ENCODE results near the gene SNURF.

SNURF gene

DNA sequence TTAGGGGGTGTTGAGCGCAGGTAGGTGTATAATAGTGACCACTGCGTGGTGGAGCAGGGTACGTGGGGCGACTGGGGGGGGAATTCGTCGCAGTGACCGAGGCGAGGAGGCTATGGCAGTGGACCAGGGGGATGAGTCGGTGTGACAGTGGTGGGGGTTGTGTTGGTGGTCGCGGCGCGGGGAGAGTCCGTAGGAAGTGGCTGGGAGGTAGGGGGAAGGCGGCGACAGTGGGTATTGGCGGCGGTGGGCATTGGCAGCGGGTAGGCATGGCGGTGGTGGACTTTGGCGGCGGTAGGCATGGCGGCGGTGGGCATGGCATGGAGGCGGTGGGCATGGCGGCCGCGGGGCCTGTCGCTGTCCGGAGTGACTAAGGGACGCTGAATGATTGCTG is 739 bp downstream of the SNURF start:
- peak overlapping the region; percentile 96 for H3K4me3 ChIP-seq (ENCODE audit: low read depth, low read length)
- DNase-seq (ENCODE audit: low read depth), result no peak
- TF ChIP-seq, protein P1, sequence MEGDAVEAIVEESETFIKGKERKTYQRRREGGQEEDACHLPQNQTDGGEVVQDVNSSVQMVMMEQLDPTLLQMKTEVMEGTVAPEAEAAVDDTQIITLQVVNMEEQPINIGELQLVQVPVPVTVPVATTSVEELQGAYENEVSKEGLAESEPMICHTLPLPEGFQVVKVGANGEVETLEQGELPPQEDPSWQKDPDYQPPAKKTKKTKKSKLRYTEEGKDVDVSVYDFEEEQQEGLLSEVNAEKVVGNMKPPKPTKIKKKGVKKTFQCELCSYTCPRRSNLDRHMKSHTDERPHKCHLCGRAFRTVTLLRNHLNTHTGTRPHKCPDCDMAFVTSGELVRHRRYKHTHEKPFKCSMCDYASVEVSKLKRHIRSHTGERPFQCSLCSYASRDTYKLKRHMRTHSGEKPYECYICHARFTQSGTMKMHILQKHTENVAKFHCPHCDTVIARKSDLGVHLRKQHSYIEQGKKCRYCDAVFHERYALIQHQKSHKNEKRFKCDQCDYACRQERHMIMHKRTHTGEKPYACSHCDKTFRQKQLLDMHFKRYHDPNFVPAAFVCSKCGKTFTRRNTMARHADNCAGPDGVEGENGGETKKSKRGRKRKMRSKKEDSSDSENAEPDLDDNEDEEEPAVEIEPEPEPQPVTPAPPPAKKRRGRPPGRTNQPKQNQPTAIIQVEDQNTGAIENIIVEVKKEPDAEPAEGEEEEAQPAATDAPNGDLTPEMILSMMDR (IDR thresholded peaks at IDR 0.05; ENCODE audit: control insufficient read depth, extremely low read depth, insufficient read depth), result no peak

DNA sequence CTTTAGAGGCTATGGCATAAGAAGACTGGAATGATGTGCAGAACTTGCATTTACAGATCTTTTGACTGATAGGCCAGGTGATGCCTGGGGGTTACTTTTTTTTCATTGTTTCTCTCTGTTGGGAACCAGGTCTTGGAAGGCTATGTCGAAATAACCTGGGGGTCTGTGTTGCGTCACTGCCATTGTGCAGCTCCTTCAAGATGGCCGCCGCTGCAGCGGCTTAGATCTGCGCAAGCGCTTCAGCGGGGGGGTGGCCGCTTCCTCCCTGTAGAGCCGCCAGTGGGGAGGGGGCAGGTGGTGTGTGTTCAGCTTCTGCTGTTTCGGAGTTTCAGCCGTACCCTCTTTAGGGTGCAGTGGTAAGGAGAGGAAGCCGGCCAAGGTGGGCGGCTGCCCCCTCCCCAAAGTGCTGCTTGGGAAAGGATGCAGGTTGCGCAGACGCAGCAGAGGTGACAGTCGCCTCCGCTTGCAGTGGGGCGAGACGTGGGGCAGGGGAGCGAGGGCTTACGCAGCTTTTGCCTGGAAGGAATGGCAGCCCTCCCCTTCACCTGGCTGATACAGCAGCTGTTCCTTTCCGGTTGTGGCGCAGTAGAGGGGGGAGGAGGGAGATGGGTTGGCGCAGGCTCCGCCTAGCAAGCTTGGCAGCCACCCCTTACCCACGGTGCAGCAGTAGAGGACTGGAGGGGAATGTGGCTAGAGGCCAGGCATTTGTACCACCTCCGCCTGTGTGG is 1.5 kb downstream of the SNURF start:
- TF ChIP-seq, protein P1 (IDR thresholded peaks at IDR 0.05; ENCODE audit: control insufficient read depth, extremely low read depth, insufficient read depth), result no peak
- peak; percentile 52 for DNase-seq (ENCODE audit: low read depth)
- peak overlapping the region; percentile 96 for H3K4me3 ChIP-seq (ENCODE audit: low read depth, low read length)

DNA sequence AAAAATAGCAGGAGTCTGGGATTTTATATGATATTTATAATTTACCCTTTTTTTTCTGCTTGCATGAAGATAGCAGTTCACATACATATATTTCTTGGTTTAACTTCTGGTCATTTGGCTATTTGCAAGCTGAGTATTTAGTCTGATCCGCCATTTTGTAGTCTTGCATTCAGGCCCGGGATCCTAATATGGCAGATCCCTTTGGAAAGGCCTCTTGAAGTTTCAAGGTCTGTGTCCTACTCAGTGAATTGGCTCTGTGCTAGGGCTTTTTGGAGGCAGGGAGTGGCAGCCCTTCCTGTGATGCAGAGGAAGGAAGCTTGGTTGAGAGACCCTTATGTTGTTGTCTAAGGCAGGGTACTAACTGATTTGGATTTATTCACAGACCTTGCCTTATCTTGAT is 2.9 kb downstream of the SNURF start:
- no peak for DNase-seq (ENCODE audit: low read depth)
- TF ChIP-seq, protein P1 (IDR thresholded peaks at IDR 0.05; ENCODE audit: control insufficient read depth, extremely low read depth, insufficient read depth), result no peak
- H3K4me3 ChIP-seq (ENCODE audit: low read depth, low read length), result peak overlapping the region; percentile 96

DNA sequence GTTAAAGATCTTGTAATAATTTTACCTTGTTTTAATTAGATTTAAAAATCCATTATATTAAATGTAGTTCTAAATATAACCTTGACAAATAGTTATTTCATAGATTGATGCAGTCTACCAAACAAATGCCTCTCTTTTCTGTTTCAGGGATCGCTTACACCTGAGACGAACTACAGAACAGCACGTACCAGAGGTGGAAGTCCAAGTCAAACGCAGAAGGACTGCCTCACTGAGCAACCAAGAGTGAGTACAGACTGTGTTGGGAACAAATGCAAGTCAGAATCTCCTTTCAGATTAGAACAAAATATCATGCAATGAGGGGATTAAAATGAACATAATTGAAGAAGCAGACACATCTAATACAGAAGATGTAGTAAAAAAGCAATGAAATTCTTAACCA is 7.2 kb downstream of the SNURF start:
- H3K4me3 ChIP-seq (ENCODE audit: low read depth, low read length), result no peak overlapping the region; the same call in 1 of the 2 replicates
- TF ChIP-seq, protein P1 (IDR thresholded peaks at IDR 0.05; ENCODE audit: control insufficient read depth, extremely low read depth, insufficient read depth), result no peak
- DNase-seq (ENCODE audit: low read depth), result no peak

DNA sequence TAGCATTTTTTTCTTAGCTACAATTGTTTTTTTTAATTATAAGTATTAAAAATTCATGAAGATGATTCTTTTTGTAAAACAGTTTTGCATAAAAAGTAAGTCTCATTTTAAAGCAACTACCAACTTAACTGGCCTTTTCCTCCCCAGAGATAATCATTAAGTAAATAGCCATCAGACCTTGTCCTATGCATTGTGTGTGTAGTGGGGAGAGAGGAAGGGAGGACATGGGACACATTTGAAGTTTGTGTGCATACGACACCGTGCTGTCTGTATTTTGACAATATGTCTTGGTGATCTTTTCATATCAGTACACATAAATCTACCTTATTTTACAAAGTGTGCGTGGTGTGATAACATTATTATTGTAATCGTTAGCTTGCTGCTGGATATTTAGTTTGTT is 8.1 kb downstream of the SNURF start:
- H3K4me3 ChIP-seq (ENCODE audit: low read depth, low read length), result no peak overlapping the region
- TF ChIP-seq, protein P1 (IDR thresholded peaks at IDR 0.05; ENCODE audit: control insufficient read depth, extremely low read depth, insufficient read depth), result no peak

DNA sequence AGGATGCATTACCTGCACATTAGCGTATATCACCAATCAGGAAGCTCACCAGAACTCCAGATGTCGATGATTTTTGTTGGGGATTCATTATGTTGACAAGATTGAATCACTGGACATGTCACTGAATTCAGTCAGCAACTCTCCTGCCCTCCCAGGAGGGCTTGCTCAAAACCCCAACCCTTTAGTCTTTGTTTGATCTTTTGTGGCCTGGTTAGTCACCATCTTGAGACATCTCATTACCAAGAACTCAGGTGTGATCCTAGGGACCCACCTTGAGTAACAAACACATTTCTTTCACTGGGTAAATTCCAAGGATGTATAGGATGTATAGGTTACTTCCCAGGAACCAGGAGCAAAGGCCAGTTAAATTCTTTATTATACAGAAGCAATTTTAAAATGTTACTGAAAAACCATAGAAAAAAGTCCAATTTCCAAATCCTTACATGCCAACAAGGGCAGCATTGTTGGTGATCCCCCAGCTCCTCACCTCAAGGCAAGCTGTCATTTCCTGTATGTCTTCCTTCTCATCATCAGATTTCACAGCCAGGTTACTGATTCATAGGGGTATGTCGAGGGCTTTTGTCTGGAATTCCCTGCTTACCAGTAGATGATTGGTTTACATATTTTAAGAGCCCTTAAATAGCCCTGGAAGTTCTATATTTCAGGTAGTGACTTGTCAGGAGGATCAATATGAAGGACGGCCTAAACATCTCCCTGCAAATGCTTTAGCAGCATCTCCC is 11.7 kb downstream of the SNURF start:
- DNase-seq (ENCODE audit: low read depth), result no peak
- TF ChIP-seq, protein P1 (IDR thresholded peaks at IDR 0.05; ENCODE audit: control insufficient read depth, extremely low read depth, insufficient read depth), result no peak
- H3K4me3 ChIP-seq (ENCODE audit: low read depth, low read length), result no peak overlapping the region

More for the DNA sequence above, 8.1 kb downstream of the SNURF start:
- DNase-seq (ENCODE audit: low read depth), result no peak
